ENCODE results near the gene CTNNBL1. TPM values are rescaled to one million over a fixed set of nuclear protein-coding genes. Genes with fewer than 3 reads are reported as not detected.
"Not testable (repeated sequence)": the region's sequence is repeated elsewhere in the genome, so short reads cannot be mapped to it uniquely, and the experiment has no call there.

CTNNBL1 gene
- total RNA-seq, 4 donors from 2014 or later = 24.2 to 34.9 (median 31.6) TPM

GRCh38 chr20:37677969-37678861 is 15.6 kb upstream of the CTNNBL1 start:
- DNase-seq (ENCODE audit: low spot score) (no peak), ATAC-seq (ENCODE audit: low FRiP score) (no peak)
- no peak for TF ChIP-seq CTCF (IDR thresholded peaks at IDR 0.05)

GRCh38 chr20:37679751-37680150 is 14.1 kb upstream of the CTNNBL1 start:
- DNase-seq (ENCODE audit: low spot score); ATAC-seq (ENCODE audit: low FRiP score): not testable (repeated sequence)

DNA sequence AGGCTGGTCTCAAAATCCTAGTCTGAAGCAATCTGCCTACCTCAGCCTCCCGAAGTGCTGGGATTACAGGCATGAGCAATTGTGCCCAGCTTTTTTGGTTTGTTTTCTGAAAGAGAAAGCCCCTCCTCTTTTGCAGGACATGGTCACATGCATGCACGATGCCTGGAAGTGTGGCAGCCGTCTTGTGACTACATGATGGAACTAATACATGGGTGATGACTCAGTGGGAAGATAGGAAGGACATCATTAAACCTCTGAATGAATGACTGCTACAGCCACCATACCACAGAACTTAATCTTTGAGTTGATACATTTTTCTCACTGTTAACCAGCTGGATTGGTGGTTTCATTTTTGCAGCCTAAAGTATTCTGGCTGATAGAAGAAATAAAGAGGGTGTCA is 13.4 kb upstream of the CTNNBL1 start:
- no peak for ATAC-seq (ENCODE audit: low FRiP score)

GRCh38 chr20:37681384-37682112 is 12.3 kb upstream of the CTNNBL1 start:
- ATAC-seq (ENCODE audit: low FRiP score) (no peak), DNase-seq (ENCODE audit: low spot score) (no peak)
- TF ChIP-seq CTCF (IDR thresholded peaks at IDR 0.05) = no peak

More for the DNA sequence above, 13.4 kb upstream of the CTNNBL1 start:
- DNase-seq (ENCODE audit: low spot score) = no peak
- TF ChIP-seq CTCF (IDR thresholded peaks at IDR 0.05) = no peak

DNA sequence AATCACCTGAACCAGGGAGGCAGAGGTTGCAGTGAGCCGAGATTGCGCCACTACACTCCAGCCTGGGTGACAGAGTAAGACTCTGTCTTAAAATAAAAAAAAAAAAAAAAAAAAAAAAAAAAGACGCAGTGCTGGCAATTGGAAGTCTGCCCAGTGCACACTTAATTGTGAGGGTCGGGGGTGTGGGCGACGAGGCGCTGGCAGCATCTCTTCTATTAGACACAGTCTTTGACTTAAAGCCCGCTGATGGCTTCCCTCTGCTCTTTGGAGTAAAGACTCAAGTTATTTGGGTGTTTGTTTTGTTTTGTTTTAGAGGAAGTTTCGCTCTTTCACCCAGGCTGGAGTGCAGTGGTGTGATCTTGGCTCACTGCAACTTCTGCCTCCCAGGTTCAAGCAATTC is 10.7 kb upstream of the CTNNBL1 start:
- ATAC-seq (ENCODE audit: low FRiP score); DNase-seq (ENCODE audit: low spot score): not testable (repeated sequence)

GRCh38 chr20:37686762-37687477 is 6.9 kb upstream of the CTNNBL1 start:
- DNase-seq (ENCODE audit: low spot score) = no peak
- no peak for ATAC-seq (ENCODE audit: low FRiP score)
- no peak for TF ChIP-seq CTCF (IDR thresholded peaks at IDR 0.05)

DNA sequence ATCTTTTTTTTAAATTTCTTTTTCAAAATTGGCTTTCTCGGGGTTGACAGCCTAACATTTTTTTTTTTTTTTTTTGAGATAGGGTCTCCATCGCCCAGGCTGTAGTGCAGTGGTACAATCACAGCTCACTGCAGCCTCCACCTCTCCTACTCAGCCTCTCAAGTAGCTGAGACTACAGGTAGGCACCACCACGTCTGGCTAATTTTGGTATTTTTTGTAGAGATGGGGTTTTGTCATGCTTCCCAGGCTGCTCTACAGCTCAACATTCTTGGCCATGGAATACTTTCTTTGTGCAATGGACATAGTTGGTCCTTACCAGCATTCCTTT is 6.4 kb upstream of the CTNNBL1 start:
- no peak for ATAC-seq (ENCODE audit: low FRiP score)
- no peak for TF ChIP-seq CTCF (IDR thresholded peaks at IDR 0.05)
- DNase-seq (ENCODE audit: low spot score) = no peak
